CD4-positive, alpha-beta T cell treated with Interleukin-21 for 1 hour (primary cell): ENCODE data around the gene LAMA3.

ENCODE experiments used
- DNase-seq: peaks from one replicate; pipeline ENCODE4 v3.0.0-alpha.2; 2020

The LAMA3 gene

DNA sequence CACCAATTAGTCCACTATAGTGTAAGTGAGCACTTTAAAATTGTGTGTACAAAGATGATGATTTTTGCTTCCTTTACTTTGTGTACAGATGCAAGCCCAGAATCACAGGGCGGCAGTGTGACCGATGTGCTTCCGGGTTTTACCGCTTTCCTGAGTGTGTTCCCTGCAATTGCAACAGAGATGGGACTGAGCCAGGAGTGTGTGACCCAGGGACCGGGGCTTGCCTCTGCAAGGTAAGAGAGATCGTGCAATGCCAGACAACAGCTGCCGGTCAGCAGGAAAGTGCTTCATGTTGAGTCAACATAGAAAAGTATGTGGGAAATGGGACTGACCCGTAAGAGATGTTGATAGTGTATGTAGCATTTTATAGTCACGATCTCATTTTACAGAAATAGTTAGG lies 168.5 kb downstream of the LAMA3 start:
- no peak for DNase-seq

GRCh38 chr18:23859466-23860336 lies 170.4 kb downstream of the LAMA3 start:
- DNase-seq: no peak

GRCh38 chr18:23861326-23861725 lies 172.1 kb downstream of the LAMA3 start:
- no peak for DNase-seq

DNA sequence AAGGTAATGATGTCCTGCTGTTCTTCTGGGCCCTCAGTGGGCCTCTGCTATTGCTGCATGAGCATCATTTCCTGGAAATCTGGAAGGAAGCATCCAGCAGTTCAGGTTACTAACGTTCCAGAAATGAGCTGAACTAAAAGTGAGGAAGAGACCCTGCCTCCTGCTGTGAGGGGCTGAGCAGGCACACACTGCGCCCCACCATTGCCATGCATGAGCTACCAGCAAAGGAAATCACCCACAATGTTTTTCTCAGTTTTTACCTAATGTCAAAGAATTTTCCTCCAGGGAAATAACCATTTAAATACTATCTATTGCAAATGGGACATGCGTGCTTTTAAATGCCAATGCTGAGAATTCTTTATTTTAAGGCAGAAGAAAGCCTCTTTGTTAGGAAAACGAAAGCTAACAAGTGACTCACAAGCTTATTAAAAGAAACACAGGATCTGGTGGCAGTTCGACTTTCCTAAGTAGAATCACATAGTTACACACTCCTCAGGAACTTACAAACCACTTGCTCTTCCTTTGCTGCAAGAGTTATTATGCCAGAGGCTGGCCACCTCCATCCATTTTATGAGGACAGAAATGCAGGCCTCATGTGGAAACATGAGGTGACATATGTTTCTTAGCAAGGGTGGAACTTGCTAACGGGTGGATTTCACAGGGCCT lies 172.7 kb downstream of the LAMA3 start:
- DNase-seq: no peak

GRCh38 chr18:23864624-23865023 lies 175.4 kb downstream of the LAMA3 start:
- peak; percentile 60 for DNase-seq

GRCh38 chr18:23867006-23867405 lies 177.8 kb downstream of the LAMA3 start:
- DNase-seq: peak; percentile 16

DNA sequence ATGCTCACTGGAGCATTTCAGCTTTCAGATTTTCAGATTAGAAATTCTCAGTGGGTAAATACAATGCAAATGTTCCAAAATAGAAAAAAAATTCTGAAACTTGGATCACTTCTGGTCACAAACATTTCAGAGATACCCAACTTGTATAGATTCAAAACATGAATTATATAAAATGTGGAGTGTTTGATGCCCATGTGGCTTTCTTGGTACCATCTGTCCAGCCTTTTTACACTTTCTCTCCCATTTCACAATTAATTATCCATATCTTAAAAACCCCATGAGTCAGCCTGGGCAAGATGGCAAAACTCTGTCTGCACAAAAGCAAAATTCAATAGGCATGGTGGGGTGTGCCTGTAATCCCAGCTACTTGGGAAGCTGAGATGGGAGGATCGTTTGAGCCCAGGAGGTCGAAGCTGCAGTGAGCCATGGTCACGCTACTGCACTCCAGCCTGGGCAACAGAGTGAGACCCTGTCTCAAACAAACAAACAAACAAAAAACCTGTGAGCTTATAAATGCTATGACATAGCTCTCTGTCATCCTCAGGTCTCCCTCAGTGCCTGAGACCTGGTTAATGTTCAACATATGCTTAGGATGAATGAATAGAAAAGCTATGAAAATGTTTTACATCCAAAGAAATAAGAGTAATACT lies 179.0 kb downstream of the LAMA3 start:
- no peak for DNase-seq

- DNase-seq: no peak
Measured at GRCh38 chr18:23870676-23871380, 181.6 kb downstream of the LAMA3 start.

- DNase-seq: peak; percentile 76
Measured at GRCh38 chr18:23871410-23871809, 182.2 kb downstream of the LAMA3 start.

- DNase-seq: peak; percentile 43
Measured at GRCh38 chr18:23872701-23873550, 183.7 kb downstream of the LAMA3 start.

- no peak for DNase-seq
Measured at GRCh38 chr18:23875966-23876895, 187.0 kb downstream of the LAMA3 start.

DNA sequence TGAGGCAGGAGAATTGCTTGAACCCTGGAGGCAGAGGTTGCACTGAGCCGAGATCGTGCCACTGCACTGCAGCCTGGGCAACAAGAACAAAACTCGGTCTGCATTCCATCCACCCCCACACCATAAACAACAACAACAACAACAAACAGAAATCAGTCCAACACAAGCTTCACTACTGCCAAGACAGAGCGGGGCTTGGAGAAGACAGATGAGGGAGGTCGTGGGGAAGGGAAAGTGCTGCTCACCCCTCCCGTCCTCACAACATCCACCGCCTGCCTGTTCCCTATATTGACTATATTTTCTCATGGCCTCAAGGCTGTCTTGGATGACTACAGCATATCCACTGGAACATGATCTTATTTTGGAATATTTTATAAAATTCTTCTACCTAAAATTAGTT lies 187.7 kb downstream of the LAMA3 start:
- no peak for DNase-seq

DNA sequence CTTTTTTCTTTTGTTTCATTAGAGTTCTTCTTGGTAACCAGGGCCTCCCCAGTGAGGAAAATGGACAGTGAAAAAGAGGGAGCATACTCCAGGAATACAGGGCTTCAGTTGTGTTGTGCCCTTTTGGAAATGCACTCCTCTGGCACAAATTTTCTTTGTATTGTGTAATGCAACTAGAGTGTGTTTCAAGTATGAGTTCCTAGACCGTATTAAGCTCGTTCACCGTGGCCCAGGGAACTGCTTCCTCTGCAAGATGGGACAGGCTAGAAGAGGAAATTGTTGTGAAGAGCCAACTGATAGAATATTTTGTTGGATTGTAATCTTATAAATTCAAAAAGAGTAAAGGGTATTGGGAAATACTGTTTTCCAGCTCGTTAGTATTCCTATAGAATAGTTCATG lies 188.1 kb downstream of the LAMA3 start:
- DNase-seq: no peak

GRCh38 chr18:23878336-23878900 lies 189.2 kb downstream of the LAMA3 start:
- no peak for DNase-seq

GRCh38 chr18:23879126-23879525 lies 189.9 kb downstream of the LAMA3 start:
- DNase-seq: no peak

GRCh38 chr18:23879544-23879943 lies 190.3 kb downstream of the LAMA3 start:
- DNase-seq: no peak

- DNase-seq: no peak
Measured at GRCh38 chr18:23879966-23880565, 190.8 kb downstream of the LAMA3 start.

DNA sequence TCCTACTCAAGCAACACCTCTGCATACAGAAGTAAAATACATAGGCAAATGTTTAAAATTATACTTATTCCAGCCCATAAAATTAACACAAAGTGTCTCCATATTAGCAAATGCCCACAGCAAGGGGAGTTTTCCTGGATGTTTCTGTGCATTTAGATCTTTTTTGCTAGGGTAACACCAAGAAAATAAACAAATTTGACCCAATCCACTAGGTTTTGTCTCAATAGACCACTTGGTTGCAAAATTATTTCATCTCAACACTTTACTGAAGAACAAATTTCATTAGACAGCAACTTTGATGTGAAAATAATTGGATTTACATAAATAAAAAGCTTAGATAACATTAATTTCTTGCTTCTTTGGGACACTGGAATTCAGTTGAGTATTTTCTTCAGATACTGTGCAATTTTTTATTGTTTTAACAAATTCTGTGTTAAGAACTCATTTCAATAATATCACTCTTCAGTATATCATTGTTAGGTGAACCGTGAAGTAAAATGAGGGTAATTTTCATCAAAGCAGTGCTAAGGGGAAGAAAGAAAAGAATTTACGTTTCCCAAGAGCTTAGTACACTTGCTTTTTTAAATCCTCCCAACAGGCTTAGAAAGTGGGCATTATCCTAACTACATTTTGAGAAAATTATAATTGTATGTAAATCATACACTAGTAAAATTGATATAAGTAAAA lies 191.8 kb downstream of the LAMA3 start:
- no peak for DNase-seq

DNA sequence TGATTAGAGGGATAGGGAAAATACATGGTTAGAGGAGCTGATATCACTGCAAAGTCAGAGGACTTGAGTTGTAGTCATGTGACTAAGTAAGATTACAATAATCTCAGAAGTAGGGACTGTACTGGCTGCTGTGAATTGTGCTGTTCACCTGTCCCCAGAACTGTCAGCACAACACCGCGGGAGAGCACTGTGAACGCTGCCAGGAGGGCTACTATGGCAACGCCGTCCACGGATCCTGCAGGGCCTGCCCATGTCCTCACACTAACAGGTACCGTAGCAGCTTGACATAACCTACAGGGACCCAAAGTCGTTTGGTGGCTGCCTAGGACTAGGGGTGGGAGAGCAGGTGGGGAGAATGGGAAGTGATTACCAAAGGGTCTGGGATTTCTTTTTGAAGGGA lies 192.5 kb downstream of the LAMA3 start:
- no peak for DNase-seq
